HS-5 (cell line): ENCODE data around the gene HAPLN2.

Source experiments
- DNase-seq: peaks from one replicate; pipeline ENCODE4 v3.0.0-alpha.2; 2012; ENCODE audit warnings: low read depth

Gene HAPLN2

GRCh38 chr1:156663178-156663577, 44.0 kb downstream of the HAPLN2 start:
- DNase-seq: no peak

- no peak for DNase-seq
Measured at GRCh38 chr1:156664046-156664766, 45.0 kb downstream of the HAPLN2 start.

GRCh38 chr1:156664767-156665411, 45.7 kb downstream of the HAPLN2 start:
- DNase-seq: no peak

GRCh38 chr1:156665539-156665938, 46.3 kb downstream of the HAPLN2 start:
- DNase-seq: no peak

GRCh38 chr1:156666862-156667609, 47.8 kb downstream of the HAPLN2 start:
- DNase-seq: no peak

GRCh38 chr1:156667610-156667967, 48.4 kb downstream of the HAPLN2 start:
- DNase-seq: no peak

GRCh38 chr1:156667968-156668709, 48.9 kb downstream of the HAPLN2 start:
- DNase-seq: no peak

GRCh38 chr1:156668801-156669637, 49.8 kb downstream of the HAPLN2 start:
- DNase-seq: no peak

GRCh38 chr1:156669794-156670193, 50.6 kb downstream of the HAPLN2 start:
- no peak for DNase-seq

GRCh38 chr1:156670359-156670758, 51.1 kb downstream of the HAPLN2 start:
- DNase-seq: no peak

GRCh38 chr1:156670791-156671190, 51.6 kb downstream of the HAPLN2 start:
- DNase-seq: no peak

- no peak for DNase-seq
Measured at GRCh38 chr1:156671804-156672203, 52.6 kb downstream of the HAPLN2 start.

GRCh38 chr1:156673387-156674121, 54.3 kb downstream of the HAPLN2 start:
- no peak for DNase-seq
